Activated CD8-positive, alpha-beta memory T cell treated with anti-CD3 and anti-CD28 coated beads, Interleukin-2, amount 50 U/mL, for 24 hours (primary cell): Measurements from ENCODE around the gene MGAT4A.
"Not testable (repeated sequence)": the region's sequence is repeated elsewhere in the genome, so short reads cannot be mapped to it uniquely, and the experiment has no call there.

Source experiments
- DNase-seq: peaks from one replicate; pipeline ENCODE4 v3.0.0-alpha.2; 2020; ENCODE audit errors: extremely low read depth

The MGAT4A gene

GRCh38 chr2:98702858-98703620 lies 27.9 kb downstream of the MGAT4A start:
- no peak for DNase-seq

DNA sequence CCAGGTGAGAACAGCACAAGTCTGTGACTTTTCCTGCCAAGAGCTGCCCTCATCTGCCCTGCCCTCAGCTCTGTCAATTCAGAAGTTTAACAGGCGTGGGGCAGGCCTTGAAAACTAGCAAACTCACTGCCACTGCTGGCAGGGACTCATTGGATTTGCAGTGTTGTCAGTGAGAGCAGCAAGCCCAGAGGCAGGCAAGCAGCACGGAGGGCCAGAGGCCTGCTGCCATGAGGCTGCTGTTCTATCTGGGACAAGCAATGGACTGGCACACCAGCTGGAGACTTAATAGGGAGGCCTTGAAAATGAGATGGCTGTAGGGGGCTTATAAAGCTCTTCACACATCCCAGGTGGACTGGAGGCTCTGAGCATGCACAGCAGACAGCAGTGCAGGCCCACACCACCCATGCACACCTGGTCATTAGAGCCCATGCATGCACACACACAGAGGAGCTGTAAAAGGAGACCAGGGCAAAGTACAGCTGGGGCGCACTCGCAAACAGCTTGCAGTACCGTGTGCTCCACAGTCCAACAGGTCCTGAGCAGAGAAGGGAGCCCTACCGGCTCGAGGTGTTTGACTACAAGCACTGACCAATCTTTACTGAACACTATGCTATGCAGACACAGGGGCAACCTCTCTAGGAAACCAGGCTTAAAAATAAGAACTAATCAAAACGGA lies 28.7 kb downstream of the MGAT4A start:
- DNase-seq, result no peak

- no peak for DNase-seq
These were observed 29.7 kb downstream of the MGAT4A start for GRCh38 chr2:98701230-98701629.

DNA sequence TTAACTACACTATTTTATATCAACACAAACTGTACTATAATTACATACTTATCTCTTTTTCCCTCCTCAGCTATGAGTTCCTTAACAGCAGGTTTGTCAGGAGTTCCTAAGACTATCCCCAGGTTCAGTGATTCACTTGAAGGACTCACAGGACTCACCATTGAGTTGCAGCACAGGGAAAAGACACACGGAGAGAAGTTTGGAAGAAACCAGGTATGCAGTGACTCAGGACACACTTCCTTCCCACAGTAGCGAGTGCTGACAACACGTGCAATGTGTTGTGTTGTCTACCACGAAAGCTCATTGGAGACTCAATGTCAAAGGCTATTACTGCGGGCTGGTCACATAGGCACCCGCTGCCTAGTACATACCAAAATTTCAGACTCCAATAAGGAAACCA lies 32.0 kb downstream of the MGAT4A start:
- no peak for DNase-seq

DNA sequence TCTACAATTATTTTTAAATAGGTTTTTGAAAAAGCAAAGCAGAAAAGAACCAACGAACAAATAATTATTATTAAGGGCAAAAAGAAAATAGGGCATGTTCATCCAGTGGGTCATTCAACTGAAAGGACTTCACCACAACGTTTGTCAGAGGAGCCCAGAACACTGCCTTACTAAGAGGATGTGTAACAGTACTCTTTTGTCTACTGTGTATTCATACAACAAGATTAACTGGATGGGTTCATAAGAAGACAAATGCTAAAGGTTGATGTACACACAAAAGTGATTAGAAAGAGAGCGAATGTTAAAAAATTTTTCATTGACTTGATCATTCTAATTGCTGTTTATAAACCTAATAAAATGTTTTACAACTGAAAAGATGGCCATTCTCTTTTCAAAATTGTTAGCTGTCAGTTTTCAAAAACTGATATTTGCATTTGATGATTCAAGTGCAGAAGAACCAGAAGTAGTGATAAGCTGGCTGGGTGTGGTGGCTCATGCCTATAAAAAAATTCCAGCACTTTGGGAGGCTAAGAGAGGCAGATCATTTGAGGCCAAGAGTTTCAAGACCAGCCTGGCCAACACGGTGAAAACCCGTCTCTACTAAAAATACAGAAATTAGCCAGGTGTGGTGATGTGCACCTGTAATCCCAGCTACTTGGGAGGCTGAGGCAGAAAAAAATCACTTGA lies 33.1 kb downstream of the MGAT4A start:
- DNase-seq, result no peak

DNA sequence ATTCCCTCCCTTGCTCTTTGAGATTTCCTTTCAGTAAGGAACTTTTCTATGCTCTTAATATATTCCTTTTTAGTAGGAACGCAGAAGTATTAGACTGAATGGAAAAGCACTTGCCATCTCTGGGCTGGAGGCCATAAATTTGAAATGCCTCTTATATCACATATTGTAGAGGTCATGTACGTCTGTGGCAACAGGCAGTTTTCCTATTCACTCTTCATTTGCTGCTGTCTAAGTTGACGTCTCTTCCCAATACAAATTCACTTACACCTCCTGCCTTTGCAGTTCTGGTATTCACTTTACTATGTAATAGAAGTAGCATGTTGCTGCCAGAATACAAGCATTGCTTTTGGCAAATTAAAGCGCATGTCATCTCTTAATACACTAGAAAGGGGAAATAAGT lies 34.7 kb downstream of the MGAT4A start:
- DNase-seq, result no peak

DNA sequence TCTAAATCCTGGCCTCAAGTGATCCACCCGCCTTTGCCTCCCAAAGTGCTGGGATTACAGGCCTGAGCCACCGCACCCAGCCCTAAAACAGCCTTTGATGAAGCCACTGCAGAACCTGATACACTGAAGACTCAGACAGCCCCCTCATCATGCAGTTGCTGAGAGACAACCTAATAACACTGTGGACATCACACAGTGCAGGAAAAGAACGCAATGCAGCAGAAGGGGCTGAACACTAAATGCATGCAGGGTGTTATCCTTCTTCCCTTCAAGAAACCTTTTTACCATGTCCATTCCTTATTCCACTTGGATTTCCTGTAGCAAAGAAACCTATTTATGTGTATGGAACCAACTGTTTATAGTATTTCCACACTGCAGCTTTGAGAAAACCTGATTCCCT lies 35.7 kb downstream of the MGAT4A start:
- no peak for DNase-seq

DNA sequence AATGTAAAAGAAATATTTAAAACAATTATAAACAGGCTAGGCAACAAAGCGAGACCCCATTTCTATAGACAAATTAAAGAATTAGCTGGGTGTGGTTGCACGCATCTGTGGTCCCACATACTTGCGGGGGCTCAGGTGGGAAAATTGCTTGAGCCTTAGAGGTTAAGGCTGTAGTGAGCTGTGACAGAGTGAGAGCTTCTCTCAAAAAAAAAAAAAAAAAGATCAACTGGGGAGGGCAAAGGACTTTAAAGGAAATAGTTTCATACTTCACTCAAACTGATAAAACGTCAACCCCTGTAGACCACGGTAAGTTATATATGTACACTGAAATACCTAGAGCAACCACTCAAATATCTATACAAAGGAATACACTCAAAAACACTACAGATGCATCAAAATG lies 37.5 kb downstream of the MGAT4A start:
- DNase-seq, result no peak

DNA sequence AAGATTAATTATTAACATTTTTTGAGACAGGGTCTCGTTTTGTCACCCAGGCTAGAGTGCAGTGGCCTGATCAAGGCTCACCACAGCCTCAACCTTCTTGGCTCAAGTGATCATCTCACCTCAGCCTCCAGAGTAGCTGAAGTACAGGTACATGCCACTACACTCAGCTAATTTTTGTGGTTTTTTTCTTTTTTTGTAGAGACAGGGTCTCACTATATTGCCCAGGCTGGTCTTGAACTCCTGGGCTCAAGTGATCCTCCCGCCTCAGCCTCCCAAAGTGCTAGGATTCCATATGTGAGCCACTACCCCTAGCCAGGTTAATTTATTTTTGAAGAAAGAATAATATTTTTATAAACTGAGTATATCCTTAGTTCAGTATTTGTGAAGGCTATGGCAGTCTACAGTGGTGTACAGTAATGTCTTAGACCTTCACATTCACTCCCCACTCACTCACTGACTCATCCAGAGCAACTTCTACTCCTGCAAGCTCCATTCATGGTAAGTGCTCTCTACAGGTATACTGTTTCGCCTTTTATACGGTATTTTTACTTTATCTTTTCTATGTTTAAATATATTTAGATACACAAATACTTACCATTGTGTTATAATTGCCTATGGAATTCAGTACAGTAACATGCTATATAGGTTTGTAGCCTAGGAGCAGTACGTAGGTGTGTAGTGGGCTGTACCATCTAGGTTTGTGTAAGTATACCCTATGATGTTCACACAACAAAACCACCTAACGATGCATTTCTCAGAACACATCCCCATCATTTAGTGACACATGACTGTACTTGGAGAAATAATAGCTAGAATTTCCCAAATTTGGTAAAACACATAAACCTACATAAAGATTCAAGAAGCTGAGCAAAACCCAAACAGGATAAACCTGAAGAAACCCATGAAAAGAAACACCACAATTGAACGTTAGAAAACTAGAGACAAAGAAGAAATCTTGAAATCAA lies 38.6 kb downstream of the MGAT4A start:
- no peak for DNase-seq

- no peak for DNase-seq
These were observed 39.6 kb downstream of the MGAT4A start for GRCh38 chr2:98691303-98691702.

DNA sequence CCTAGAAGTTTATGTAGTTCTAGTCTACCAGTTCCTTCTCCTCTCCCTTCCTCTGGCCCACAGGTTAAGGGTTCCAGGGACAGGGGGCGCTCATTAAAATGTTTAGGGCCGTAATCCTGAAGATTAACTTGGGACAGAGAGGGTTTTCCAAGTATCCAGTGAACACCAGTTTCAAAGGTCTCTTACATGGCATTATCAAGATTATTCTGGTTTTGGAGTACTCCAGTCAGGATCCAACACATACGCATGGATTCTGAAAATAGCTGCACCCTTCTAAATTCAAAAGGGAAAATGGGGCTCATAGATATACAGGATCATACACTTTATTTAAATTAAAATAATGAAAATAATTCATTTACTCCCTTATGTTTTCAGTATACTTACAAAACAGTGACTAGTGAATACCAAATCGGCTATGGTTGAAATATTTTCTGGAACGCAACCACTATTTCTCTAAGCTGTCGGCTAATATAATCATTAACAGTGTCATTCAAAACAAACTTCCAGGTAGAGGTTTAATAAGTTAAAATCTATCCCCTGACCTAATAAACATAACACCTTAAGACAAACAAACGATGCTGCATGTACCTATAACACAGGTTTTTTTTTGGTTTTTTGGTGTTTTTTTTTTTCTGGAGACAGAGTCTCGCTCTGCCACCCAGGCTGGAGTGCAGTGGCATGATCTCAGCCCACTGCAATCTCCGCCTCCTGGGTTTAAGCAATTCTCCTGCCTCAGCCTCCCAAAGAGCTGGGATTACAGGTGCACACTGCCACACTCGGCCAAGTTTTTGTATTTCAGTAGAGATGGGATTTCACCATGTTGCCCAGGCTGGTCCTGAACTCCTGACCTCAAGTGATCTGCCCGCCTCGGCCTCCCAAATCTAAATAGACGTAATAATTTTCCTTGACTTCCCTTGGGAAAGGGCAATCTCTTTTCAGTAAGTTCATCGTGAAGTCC lies 44.7 kb downstream of the MGAT4A start:
- DNase-seq, result no peak

DNA sequence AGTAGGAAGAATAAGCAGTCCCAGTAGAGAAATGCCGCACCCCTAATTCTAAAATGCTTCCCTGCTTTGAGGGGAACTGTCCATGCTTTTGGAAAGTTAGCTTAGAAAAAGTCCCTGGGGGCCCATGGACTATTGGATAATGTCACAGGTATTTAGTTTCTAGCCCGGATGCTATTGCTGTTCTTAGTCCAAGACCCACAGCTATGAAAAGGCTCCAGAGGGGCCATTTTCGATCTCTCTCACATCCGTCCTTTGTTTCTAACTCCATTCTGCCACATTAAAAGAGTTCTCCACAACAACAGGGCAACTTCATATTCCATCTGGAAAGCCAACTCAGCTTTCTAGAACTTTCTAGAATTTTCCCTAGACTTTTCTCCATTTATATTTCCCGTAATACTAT lies 47.2 kb downstream of the MGAT4A start:
- DNase-seq, result no peak

DNA sequence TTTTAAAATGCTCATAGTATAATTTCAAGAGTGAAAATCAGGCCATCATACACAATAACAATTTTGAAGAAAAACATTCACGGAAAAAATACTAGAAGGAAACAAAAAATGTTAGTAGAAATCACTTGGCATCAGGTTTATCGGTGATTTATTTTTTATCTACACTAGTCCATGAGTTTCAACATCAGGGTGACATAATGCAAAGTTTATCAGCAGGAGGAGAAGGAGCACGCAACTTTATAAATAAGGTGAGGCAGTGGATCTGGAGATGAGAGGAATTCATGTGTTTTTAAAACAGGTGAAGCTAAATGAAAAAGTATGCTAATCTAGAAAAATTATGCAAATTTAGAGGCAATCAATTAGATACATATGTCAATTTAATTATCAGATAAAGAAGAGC lies 54.2 kb downstream of the MGAT4A start:
- DNase-seq, result no peak

DNA sequence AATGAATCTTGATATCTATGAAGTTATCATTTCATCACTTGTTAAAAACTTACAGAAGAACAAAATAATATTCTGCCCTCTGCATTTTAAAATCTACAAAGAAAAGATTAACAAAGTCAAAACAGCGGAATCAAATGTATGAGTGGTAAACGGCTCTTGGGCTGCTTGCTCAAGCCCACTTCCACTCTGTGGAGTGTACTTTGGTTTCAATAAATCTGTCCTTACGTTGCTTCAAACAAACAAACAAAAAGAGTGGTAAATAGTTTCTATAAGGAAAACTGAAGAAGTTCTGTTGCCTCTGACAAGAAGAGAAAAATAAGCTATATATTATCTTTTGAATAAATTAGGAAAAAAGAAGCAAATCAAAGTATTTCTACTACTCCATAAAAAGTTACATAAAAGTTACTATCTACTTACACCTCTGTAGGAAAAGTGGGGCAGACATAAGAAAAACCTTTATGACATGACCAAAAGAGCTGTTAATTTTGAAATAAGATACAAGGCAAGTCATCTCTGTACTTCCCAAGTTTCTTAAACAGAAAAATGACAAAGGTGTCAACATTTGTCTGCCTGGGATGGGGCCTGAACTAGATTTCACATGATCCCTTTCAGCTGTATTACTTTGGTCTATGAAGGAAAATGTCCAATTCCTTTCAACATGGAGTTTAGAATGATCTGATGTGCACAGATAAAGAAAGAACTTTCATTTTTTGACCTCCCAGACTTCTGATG lies 56.5 kb downstream of the MGAT4A start:
- DNase-seq, result no peak

- no peak for DNase-seq
These were observed 61.3 kb downstream of the MGAT4A start for GRCh38 chr2:98669675-98670074.

DNA sequence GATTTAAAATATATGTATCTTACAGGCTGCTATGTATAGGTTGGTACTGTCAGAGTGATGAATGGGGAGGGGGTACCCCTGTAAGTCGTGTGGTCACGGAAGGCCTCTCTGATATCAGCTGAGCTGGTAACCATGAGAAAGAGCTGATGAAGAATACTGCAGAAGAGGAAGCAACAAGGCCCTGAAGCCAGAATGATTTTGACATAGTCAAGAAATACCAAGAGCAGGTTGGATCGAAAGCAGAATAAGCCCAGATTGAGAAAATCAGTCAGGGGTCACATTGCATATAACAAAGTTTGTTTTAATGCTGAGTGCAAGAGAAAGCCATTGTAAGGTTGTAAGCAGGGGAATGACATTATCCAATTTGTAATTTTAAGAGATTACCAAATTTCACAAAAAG lies 65.3 kb downstream of the MGAT4A start:
- no peak for DNase-seq

DNA sequence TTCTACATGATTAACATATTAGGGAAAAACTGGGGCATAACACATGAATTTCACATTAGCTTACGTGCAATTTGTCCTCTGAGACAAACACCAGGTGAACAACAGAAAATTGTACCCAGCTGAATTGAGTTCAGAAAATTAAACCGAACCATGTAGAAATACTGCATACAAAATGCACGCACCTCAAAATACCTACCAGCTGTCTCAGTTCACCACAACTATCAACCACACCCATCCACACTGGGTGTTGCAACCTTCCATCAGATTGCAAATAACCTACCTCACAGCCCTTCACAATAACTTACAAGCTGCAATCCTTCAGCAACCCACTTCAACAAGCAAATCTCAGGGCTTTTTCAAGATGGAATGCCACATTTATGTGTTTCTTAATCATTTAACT lies 66.6 kb downstream of the MGAT4A start:
- DNase-seq, result no peak

GRCh38 chr2:98663511-98664090 lies 67.3 kb downstream of the MGAT4A start:
- DNase-seq, result no peak

- not testable (repeated sequence) for DNase-seq
These were observed 71.5 kb downstream of the MGAT4A start for GRCh38 chr2:98659491-98659840.
